Right renal cortex interstitium (tissue), 3 donors: Measurements from ENCODE around the gene ABCB7. TPM values are rescaled to one million over a fixed set of nuclear protein-coding genes. Genes with fewer than 3 reads are reported as not detected.
"Not testable (repeated sequence)": the region's sequence is repeated elsewhere in the genome, so short reads cannot be mapped to it uniquely, and the experiment has no call there.

Source experiments
- DNase-seq, 3 donors: peaks; one replicate each; pipeline ENCODE4 v3.0.0-alpha.2; 2013; ENCODE audit warnings: low read depth in 3 of 3, low spot score in 2 of 3
- polyA plus RNA-seq, 3 donors: library from polyadenylated mRNA; unstranded; fragments of 120-200 nt; gene quantifications; one replicate each; pipeline ENCODE4 v1.2.1, GENCODE V29; 2013; ENCODE audit not compliant: insufficient read length in 3 of 3

ABCB7 gene
- polyA plus RNA-seq, 3 donors = 28.1 to 30.4 (median 28.3) TPM

DNA sequence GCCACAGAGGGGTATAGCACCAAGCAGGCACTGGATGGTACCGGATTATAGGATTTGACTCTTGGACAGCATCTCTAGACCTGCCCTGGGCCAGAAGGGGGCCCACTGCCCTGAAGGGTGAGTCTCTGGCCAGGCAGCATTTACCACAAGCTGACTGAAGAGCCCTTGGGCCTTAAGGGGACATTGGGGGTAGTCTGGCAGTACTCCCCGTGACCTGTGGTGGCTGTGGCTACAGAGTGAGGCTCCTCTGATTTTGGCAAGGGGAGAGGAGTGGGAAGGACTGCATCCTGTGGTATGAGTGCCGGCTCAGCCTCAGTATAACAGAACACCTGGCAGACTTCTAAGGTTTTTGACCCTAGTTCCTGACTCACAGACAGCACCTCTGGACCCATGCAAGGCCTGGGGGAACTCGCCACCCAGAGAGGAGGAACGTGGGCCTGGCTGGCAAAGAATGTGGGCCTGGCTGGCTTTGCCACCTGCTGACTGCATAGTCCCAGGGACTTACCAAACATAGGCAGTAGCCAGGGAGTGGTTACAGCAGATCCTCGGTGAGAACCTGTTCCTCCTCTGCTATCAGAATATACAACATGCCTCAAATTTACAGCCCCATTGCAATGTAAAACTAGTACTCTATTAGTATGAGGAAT is 48.1 kb downstream of the ABCB7 start:
- no peak for DNase-seq

DNA sequence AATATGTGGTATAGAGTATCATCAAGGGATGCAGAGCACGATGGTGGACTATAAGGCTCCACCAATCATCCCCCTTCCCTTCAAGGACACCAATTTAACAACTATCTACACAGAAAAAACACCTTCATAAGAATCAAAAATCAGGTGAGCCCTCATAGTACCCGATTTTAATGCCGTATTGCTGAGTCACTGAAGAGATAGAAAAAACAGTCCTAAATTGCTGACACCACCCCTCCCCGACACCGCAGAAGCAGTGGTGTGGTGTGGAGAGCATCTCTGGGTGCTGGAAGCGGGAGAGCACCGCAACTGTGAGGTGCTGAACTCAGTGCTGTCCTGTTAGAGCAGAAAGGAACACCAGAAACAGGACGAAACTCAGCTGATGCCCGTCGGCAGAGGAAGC is 49.3 kb downstream of the ABCB7 start:
- no peak for DNase-seq

- no peak for DNase-seq
These were observed 59.8 kb downstream of the ABCB7 start for GRCh38 chrX:75096331-75096730.

- DNase-seq = no peak
These were observed 69.3 kb downstream of the ABCB7 start for GRCh38 chrX:75086731-75087195.

GRCh38 chrX:75084757-75085156 is 71.3 kb downstream of the ABCB7 start:
- no peak for DNase-seq

DNA sequence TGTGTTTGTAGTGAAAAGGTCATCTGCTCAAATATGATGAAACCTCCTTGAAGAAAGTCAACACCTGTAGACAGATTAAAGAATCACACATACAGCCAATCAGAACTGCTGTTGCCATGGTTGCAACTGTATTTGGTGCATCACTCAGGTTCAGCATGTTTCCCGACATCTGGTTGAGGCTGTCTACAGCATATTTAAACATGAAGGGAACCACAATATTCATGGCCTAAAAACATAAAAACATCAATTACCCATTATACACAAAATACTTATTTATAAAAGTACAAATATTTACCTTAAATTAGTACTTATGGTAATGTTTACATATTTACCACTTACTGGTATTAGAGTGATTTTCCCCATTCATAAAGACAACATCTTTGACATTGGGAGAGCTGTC is 79.7 kb downstream of the ABCB7 start:
- DNase-seq = no peak

GRCh38 chrX:75074475-75074874 is 81.6 kb downstream of the ABCB7 start:
- no peak for DNase-seq

DNA sequence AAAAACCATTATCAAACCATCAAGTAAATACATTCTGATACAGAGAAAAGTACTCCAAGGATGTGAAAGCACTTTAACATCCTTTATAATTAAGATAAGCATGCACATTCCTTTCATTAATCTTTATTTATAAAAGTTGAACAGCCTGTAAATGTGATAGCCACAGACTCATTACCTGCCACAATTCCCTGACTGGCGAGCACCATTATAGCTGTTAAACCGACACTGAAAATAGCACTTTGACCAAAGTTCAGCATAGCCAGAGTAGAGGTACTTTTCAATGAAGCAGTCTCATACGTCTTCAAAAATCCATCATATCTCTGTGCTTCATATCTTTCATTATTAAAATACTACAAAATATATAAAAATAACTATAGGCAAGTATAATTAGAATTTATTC is 84.7 kb downstream of the ABCB7 start:
- no peak for DNase-seq

GRCh38 chrX:75067931-75068330 is 88.2 kb downstream of the ABCB7 start:
- no peak for DNase-seq

DNA sequence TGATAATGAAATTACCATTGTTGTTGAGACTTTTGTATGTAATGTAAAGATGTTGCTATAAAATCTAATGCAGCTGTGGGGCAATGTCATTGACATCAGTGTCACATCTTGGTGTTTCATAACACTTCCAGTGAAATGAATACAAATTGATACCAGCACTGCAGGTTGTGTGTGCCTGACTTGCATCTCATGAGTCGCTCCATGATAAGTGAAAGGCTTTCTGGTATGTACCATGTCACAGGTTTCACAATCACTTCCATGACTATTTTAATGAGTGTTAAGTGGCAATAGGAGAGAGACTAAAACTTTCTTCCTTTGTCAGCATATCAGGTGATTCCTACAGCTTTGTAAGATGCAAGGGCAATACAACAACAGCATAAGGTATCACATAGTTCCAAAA is 94.4 kb downstream of the ABCB7 start:
- no peak for DNase-seq

DNA sequence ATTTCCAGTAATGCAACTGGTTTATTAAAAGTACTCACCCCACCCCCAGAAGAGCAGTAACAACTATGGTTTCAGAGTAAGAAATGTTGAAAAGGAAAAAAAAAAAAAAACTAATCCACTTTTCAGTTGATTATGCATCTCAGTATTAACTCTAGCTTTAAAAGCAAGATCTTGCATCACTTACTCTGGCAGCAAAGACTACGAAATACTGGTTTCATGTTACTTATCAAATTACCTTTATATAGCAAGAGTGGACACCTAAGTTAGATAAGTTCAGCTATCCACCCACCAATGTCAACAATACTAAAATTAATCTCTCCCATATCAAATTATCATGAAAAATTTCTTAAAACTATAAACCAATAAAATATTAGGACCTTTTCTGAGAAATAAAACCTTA is 105.0 kb downstream of the ABCB7 start:
- no peak for DNase-seq

DNA sequence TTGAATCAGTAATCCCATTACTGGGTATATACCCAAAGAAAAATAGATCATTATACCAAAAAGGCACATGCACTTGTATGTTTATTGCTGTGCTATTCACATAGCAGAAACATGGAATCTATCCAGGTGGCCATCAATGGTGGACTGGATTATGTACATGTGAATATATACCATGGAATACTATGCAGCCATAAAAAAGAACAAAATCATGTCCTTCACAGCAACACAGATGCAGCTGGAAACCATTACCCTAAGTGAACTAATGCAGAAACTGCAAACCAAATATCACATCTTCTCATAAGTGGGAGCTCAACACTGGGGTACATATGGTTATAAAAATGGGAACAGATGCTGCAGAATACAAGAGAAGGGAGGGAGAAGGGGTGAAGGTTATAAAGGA is 110.7 kb downstream of the ABCB7 start:
- no peak for DNase-seq

GRCh38 chrX:75044142-75044541 is 111.9 kb downstream of the ABCB7 start:
- not testable (repeated sequence) for DNase-seq

DNA sequence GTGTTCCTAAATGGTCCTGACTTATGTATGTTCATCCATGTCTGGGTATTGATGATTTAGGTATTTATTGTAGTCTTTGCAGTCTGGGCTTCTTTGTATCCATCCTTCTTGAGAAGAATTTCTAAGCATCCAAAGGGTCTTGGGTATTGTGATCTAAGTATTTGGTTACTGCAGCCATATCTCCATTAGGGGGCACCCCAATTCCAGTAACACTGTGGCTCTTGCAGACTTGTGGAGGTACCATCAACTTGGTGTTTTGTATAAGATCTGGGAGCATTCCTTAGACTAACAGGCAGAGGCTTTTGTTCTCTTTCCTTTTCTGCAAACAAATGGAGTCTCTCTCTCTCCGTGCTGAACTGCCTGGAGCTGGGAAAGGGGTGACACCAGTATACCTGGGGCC is 117.2 kb downstream of the ABCB7 start:
- DNase-seq = no peak

Other genes with a start within 250 kb of the ABCB7 start
- 1 to 10 TPM; 2.8 to 3.4 (median 3.3) TPM for gene NEXMIF, start 230.8 kb downstream of the ABCB7 start, polyA plus RNA-seq
- 10 to 100 TPM; 20.2 to 21.1 (median 20.7) TPM for gene UPRT, start 117.8 kb upstream of the ABCB7 start, polyA plus RNA-seq